GM12865 (cell line): ENCODE measurements around the gene USP36.

Experiments used
- DNase-seq: peaks from one replicate; pipeline ENCODE4 v3.0.0; 2010; ENCODE audit warnings: low read depth
- H3K4me3 ChIP-seq: 2 replicates; pipeline ENCODE4 v1.5.1; 2011; ENCODE audit warnings: mild to moderate bottlenecking, low read depth, low read length, control low read depth
- CTCF ChIP-seq: IDR thresholded peaks from 2 replicates; pipeline ENCODE4 v1.5.1; 2011; ENCODE audit warnings: low read length, control low read depth, low read depth, inconsistent platforms; ENCODE audit not compliant: insufficient read depth; ENCODE audit errors: missing control alignments

Gene USP36

DNA sequence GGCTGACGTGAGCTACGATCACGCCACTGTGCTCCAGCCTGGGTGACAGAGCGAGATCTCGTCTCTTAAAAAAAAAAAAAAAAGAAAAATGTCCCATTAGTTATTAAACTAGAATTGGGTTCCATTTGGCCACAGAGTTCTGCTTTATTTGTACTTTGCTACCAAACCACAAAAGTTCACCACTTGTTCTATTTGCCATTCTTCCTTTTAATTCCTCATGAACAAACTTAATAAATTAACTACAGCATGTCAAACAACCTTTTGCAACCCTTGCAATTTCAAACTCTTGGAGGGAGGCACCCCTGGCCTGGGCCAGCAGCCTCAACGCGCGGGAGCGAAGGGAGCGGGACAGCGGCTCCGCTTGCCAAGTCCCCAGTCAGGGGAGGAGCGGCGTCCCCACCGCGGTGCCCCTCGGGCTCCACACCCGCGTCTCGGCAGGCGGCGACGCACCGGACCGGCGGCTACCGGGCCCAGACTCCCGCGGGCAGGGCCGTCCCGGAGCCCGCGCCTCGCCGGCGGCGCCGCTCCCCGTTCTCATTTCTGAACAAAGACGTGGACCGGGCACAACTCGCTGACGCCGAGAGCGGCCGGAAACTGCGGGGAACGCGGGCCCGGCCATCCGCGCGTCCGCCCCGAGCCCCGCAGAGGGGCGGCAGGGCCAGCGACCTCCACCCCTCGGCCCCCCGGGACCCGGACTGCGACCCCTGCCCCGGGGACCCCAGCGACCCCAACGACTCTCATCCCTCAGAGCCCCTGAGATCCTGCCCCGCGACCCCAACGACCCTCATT is 59.3 kb downstream of the USP36 start:
- TF ChIP-seq CTCF: no peak
- peak overlapping the region; percentile 72 for H3K4me3 ChIP-seq
- DNase-seq: peak; percentile 55

DNA sequence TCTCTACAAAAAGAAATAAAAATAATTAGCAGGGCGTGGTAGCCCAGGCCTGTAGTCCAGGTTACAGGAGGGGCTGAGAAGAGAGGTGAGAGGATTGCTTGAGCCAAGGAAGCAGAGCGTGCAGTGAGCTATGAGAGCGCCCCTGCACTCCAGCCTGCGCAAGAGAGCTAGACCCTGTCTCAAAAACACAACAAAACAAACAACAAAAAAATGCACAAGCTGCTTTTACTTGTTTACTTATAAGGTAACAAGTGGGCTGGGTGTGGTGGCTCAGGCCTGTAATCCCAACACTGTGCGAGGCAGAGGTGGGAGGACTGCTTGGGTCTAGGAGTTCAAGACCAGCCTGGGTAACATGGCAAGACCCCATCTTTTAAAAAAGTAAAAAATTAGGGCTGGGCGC is 60.3 kb downstream of the USP36 start:
- H3K4me3 ChIP-seq: peak overlapping the region; percentile 72
- DNase-seq: peak; percentile 64
- TF ChIP-seq CTCF: no peak

DNA sequence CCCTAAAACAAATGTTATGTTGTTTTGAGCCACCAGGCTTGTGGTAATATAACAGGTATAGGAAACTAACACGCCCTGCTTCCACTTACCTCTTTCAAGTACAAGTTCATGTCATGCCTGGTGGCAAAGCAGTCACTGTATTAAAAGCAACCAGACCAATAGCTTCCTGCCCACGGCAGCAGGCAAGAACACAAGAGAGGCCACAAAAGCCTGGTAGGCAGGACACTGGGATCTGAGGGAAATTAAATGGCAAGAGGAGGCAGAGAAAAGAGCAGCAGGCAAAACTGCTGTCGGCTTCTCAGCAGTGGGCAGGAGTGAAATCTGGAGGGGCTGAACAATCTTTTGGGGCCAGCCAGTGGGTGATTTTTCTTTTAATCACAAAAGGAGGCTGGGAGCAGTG is 60.8 kb downstream of the USP36 start:
- H3K4me3 ChIP-seq: peak overlapping the region; percentile 72
- no peak for TF ChIP-seq CTCF
- peak; percentile 89 for DNase-seq

DNA sequence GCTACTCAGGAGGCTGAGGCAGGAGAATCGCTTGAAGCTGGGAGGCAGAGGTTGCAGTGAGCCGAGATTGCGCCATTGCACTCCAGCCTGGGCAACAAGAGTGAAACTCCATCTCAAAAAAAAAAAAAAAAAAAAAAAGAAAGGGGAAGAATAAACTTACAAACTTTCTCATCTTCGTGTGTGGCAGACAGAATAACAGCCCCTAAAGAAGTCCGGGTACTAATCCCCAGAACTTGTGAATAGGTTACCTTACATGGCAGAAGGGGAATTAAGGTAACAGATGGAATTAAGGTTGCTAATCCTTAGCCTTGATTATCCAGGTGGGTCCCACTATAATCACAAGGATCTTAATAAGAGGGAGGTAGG is 61.3 kb downstream of the USP36 start:
- peak; percentile 21 for DNase-seq
- H3K4me3 ChIP-seq: peak overlapping the region; percentile 72

GRCh38 chr17:78777881-78778280 is 62.7 kb downstream of the USP36 start:
- no peak for TF ChIP-seq CTCF
- H3K4me3 ChIP-seq: peak overlapping the region; percentile 5; the same call in 1 of the 2 replicates
- DNase-seq: peak; percentile 64

DNA sequence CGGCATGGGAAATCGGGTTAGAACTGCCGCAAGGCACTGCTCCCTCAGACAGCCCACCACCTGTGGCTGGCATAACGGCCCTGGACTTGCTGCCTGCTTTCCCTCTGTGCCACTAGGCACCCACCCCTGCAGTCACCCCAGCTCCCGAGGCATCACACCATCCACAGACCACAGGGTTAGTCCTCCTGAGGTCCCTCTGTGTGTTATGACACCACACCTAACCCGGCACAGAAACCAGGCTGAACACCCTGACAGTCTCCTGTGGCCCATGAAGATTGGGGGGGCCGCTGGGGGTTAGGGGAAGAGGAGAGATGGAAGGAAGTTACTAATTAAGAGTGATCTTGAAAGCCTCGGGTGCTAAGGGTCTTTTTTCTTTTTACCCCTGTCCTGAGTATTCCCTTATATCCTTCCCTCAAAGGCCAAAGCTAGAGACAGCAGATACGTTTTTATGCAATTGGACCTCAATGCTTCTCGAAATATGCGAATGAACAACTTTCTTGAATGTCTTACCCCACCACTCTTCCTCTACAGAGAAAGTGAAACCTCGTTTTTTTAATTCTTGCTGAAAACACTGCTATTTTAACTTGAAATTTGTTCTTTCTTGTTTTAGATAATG is 65.5 kb downstream of the USP36 start:
- DNase-seq: peak; percentile 88
- H3K4me3 ChIP-seq: peak overlapping the region; percentile 74
- no peak for TF ChIP-seq CTCF

DNA sequence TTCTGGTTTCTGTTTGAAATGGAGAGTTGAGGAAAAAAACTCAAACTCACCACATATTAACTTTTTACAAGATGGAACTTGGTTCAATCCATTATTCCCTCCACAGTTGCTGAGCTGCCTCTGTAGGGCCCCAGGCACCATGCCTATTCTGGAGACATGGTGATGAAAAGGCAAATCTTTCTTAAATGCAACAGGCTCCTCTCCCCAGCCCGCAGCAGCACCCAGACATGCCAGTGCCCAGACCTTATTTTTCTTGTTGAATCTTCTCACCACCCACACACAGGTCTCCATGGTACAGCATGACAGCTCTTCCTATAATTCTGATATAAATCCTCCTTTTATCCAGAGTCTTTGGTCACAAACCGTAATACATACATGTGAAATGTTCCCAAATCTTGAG is 66.2 kb downstream of the USP36 start:
- H3K4me3 ChIP-seq: peak overlapping the region; percentile 74
- TF ChIP-seq CTCF: no peak
- peak; percentile 49 for DNase-seq
